GM18526 (cell line): Measurements from ENCODE around the gene PTPRT.

Experiments
- POLR2A ChIP-seq: IDR thresholded peaks from 3 replicates; pipeline ENCODE4 v1.6.1; 2011; ENCODE audit not compliant: insufficient read length; ENCODE audit errors: extremely low read depth

PTPRT gene

DNA sequence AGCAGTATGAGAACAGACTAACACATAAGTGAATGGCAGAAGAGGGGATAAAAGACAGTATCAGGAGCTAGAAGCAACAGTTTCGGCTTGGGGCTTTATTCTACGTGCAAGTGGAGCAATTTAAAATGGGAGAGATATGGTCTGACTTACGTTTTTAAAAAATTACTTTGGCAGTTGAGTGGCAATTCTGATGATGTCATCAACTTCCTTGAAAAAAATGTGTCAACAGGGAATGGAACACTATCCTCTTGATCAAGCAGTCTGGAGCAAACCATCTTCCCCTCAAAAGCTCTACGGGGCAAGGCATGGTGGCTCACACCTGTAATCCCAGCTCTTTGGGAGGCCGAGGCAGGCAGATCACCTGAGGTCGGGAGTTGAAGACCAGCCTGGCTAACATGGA, 24.1 kb downstream of the PTPRT start:
- no peak for TF ChIP-seq POLR2A

DNA sequence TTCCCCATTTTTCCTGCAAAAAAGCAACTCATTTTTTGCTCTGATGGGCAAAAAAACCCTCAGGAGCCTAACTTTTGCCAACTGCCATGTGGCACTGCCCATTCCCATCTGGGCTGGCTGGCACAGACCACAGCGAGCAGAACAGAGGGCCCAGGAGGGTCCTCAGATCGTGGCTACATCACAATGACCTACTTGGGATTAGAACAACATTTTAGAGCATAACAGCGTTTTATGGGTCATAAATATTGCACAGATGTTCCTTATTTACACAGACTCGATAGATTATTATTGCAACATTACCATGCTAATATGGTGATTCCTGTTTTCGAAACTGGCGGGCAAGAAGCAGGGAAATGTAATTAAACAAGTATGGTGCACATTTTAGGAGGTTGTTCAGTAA, 28.0 kb downstream of the PTPRT start:
- no peak for TF ChIP-seq POLR2A

DNA sequence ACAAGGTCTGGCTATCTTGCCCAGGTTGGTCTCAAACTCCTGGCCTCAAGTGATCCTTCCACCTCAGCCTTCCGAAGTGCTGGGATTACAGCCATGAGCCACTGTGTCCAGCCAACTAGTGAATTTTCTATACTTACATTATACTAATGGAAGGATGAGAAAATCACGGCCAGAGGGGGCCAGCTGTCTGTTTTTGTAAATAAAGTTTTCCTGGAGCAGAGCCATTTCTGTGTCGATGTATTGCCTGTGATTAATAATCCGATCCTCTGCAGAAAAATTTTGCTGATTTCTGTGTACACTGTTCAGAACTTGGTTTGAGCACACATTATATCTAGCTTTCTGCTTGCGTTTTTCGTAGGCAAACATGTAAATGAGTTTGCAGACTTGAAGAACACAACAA, 28.8 kb downstream of the PTPRT start:
- TF ChIP-seq POLR2A, result no peak

DNA sequence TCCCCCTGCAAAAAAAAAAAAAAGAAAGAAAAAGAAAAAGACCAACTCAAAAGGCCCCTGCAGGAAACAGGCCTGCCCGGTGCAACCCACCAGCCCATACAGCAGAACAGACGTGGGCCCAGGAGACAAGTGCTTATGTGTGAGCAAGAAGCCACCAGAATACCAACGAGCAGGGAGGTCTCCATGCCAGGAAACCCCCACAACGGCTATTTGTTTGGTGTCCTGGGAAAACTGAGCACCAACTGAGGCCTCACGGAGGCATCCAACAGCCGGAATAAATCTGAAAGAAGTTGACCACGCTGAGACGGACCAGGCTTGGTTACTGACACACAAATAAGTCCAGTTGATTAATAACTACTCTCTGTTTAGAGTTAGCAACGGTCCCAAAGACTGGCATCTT, 29.7 kb downstream of the PTPRT start:
- TF ChIP-seq POLR2A, result no peak

DNA sequence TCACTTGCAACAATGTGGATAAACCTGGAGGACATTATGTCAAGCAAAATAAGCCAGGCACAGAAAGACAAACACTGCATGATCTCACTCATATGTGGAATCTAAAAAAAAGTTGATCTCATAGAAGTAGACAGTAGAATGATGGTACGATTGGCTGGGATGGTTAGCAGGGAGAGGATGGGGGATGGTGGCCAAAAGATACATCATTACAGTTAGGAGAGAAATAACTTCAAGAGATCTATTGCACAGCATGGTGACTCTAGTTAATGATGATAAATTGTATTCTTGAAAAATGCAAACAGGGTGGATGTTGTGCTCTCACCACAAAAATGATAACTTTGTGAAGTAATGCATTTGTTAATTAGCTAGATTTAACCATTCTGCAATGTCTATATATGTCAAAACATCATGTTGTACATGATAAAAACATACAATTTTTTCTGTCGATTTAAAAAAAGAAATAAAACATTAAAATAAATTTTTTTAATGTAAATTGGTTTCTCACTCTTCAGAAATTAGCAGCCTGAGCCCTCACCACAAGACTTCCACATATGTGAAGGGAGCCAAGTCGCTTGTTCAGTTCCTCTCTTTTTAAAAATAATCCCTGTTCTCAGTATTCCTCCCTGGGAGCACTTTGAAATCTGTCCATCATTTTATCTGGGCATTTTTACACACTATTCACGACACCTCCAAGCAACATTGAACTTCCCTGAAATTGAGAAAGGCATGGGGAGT, 34.2 kb downstream of the PTPRT start:
- no peak for TF ChIP-seq POLR2A

DNA sequence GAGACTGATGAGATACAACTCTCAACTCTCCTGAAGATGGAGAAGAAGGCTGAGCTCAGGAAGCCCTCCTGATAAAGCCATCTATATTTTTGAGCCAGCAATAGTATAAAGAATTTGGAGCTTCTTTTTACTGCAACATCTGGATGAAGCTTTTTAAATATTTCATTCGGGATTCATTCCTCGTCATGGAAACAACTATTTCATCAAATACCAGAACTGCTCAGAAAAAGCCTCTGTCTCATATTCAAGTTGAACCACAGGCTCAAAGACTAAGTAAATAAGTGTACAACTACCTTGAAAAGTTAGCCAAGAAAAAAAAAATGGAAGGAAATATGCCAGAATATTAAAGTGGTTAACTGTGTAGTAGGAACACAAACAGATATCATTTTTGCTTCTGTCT, 37.8 kb downstream of the PTPRT start:
- no peak for TF ChIP-seq POLR2A

DNA sequence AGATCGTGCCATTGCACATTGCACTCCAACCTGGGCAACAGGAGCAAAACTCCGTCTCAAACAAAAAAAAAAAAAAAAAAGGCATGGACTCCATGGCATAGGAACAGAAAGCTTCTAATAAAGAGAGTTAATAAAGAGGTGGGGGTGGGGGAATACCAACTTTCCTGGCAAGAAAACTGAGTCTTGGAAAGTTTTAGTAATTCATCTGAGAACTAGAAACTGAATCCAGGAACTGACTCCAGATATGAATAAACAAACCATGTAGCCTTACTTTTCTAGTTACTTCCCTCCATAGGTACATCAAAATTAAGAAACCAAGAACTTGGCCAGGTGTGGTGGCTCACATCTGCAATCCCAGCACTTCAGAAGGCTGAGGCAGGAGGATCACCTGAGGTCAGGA, 38.5 kb downstream of the PTPRT start:
- no peak for TF ChIP-seq POLR2A

DNA sequence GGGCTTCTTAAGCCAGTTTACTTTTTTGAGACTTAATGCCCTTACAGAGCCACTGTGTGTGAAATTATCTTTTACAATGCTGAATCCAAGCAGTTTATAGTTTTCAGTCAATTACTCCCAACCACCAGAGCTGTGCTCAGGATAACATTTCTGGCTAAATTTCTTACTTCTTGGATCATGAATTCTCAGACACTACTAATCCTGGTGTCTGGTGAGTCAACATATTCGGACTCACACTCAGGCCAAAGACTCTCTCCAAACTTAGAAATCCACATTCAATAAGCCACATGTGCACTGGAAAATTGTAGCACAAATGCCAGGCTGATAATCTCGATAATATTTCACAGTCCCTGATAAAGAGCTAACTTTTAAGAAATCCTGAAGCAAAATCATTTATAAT, 49.0 kb downstream of the PTPRT start:
- TF ChIP-seq POLR2A, result no peak

DNA sequence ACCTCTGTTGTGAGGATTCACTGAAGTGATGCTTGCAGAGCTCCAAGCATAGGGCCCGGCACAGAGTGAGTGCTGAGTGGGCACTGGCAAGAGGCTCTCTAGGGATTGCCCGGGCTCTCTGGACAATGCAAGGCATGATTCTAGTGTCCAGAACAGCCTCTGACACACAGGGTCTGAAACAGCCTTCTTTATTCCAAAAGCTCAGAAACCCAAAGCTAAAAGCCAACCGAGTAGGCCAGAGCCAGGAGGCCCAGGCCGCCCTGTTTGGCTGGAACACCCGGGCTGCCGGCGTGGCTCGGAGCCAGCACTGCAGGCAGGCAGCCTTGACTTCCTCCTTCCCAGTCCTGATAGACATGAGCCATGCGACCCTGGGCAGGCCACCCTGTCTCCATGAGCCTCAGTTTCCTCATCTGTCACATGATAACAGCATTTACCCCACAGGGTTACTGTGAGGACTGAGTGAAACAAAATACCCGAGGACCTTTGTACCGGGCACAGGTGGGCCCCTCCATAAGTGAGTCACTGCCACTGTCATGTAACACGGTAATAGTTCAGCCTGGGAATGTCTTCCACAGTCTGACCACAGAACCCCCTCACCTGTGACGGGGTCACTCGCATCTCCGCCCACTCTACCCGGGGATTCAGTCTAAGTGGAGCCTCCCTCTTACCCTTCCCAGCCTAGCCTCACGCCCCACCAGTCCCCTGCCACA, 51.5 kb downstream of the PTPRT start:
- no peak for TF ChIP-seq POLR2A

DNA sequence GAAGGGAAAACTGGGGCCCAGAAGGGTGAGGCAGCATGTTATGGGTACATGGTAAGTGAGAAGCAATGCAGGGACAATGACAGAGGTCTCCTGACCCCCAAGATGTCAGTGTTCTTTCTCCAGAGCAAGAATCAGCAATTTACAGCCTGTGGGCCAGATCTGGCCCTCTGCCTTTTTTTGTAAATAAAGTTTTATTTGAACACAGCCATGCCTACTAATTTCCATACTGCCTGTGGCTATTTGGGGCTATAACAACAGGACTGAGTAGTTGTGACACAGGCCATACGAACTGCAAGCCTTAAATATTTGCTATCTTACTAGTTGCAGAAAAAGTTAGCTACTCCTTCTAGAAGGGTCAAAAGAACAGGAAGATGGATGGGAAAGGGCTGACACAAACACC, 52.5 kb downstream of the PTPRT start:
- no peak for TF ChIP-seq POLR2A

DNA sequence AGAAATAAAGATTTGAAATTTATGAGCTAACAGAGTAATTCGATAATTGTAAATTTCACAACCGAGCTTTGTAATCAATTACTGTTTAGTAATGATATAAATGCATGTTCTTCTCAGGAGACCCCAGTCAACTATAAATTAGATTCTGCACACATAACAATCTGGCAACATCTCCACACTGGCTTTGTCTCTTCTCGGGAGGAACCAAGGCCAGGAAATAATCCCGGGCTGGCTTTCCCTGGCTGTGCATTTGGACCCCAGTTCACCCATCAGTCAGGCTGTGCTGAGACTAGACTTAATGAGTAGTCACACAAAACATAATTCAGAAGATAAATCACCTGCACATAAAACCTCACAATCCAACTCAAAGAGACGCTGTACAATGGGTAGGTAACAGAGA, 65.5 kb downstream of the PTPRT start:
- no peak for TF ChIP-seq POLR2A

DNA sequence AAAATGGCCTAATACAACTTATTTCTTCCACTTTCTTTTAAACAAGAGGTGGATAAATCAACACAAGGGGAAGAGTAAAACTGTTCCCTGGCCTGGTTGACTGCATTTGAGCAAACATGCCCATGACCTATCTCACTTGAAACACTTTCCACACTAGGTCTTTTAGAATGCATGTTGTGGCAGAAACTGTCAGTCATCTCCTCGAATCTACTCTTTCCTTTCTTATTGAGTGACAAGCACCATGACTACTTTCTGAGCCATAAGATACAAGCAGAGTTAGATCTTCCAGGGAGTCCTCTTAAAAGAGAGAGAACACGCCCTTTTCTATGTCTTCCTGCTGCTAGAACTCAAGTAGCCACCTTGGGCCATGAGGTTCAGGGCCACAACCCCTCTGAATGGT, 66.5 kb downstream of the PTPRT start:
- TF ChIP-seq POLR2A, result no peak

DNA sequence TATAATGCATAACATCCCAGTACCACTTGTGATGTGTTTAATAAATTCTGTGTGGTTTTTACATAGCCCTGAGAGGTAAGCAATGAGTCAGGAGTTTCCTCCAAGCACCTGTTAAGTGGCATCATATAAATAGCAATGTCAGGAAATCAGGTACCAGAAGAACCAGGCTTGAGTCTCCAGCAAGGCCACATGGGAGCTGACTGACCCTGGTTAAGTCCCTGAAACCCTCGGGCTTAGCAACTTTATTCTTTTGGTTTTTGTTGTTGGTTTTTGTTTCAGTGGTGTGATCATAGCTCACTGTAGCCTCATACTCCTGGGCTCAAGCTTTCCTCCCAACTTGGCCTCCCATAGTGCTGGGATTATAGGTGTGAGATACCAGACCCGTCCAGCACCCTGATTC, 70.0 kb downstream of the PTPRT start:
- no peak for TF ChIP-seq POLR2A

DNA sequence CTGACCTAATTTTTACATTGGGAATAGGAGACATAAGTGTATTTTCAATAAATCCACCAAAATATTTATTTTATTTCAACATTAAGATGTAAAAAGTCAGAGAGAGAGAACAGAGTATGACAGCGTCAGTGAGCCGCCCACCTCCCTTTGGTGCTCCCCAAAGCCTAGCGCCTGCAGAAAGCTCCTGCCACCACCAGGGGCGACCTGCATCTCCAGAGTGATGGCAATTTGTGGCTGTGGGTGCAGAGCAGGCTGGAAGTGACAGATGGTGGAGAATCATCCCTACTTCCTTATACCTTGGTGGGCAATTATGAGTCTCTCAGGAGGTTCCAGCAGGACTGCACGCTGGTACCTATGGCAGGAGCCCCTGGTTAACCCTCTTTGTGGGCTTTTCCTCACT, 87.3 kb downstream of the PTPRT start:
- TF ChIP-seq POLR2A, result no peak

DNA sequence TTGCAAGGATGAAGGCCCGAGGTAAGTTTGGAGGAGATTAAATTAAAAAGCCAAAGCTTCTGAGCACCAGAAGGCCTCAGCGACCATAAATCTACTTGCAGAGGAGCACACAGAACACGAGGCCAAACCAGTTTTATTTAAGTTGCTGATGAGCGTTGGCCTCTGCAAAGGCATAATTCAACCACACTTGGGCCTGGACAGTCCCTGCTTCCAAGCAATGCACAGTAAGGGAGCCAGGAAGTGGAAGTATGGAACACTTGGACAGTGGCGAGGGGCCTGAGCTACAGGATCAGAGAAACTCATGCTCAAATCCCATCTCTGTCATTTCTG, 92.8 kb downstream of the PTPRT start:
- TF ChIP-seq POLR2A, result no peak

DNA sequence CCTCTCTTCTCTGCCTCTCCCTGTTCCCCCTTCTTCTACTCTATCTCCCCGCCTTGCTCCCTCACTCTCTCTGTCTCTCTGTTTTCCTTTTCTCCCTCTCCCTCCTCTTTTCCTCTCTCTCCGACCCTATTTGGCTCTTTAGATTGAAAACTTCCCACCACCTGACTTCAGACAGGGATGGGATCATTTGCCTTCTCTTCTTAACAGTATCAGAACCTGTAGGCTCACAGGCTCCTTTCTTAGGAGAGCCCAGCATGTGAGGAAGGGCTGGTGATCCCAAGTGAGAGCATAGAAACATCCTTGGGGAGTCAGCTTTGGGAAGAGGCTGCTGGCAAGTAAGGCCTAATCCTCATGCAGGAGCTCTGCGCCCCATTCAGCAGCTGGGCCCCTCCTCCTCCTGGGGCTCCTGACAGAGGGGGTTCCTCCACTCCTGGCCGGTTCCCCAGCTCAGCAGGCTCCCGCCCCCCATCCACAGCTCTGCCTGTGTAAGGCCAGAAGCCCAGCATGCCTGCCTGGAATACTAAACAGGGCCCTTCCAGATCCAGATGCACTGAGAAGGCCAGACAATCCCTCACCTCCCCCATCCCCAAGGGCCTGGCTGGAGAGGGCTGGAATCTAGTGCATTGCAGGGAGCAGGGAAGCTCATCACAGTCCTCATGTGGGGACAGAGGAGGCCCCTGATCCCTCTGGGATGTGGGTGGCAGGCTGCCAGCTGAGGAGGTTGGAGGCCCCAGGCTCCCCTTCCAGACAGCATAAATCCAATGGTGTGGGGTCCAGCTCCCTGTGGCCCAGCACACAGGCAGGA, 93.4 kb downstream of the PTPRT start:
- TF ChIP-seq POLR2A, result no peak
